Lung (tissue), 12 donors: ENCODE measurements around the gene MOV10. TPM values are rescaled to one million over a fixed set of nuclear protein-coding genes. Genes with fewer than 3 reads are reported as not detected.
A peak's percentile ranks its signal among the peaks of the same experiment; 100 is the strongest.

ENCODE experiments used
- ATAC-seq: fragments of 200-7000 bp; cut with Tn5 transposase; one replicate; pipeline ENCODE4 v1.9.1; 2020; ENCODE audit warnings: moderate number of reproducible peaks; ENCODE audit not compliant: insufficient read depth, low FRiP score
- DNase-seq, 3 donors: peaks; one replicate each; pipeline ENCODE4 v3.0.0-alpha.2; 2013 to 2017
- H3K27ac ChIP-seq, 2 donors: one replicate each; pipeline ENCODE4 v1.5.1; 2013; ENCODE audit warnings: mild to moderate bottlenecking in 2 of 2, moderate library complexity in 2 of 2, control low read depth in 1 of 2, inconsistent platforms in 1 of 2, low read depth in 1 of 2, low read length in 1 of 2
- H3K27me3 ChIP-seq, 3 donors: one replicate each; pipeline ENCODE4 v1.5.1; 2013; ENCODE audit warnings: low read length in 2 of 3; ENCODE audit not compliant: control insufficient read depth in 3 of 3, insufficient read depth in 3 of 3
- H3K36me3 ChIP-seq, 4 donors: one replicate each; pipeline ENCODE4 v1.5.1; 2013; ENCODE audit warnings: low read length in 4 of 4, mild to moderate bottlenecking in 1 of 4, moderate library complexity in 1 of 4; ENCODE audit not compliant: control insufficient read depth in 4 of 4, insufficient read depth in 4 of 4
- H3K4me1 ChIP-seq, 5 donors: one replicate each; pipeline ENCODE4 v1.5.1; 2013; ENCODE audit warnings: low read length in 5 of 5, mild to moderate bottlenecking in 2 of 5, moderate library complexity in 1 of 5; ENCODE audit not compliant: control insufficient read depth in 5 of 5, insufficient read depth in 5 of 5
- H3K4me3 ChIP-seq: one replicate; pipeline ENCODE4 v1.5.1; 2013; ENCODE audit warnings: mild to moderate bottlenecking, control low read depth, moderate library complexity
- H3K9ac ChIP-seq, 2 donors: one replicate each; pipeline ENCODE4 v1.5.1; 2013; ENCODE audit warnings: low read length in 2 of 2, control low read depth in 1 of 2; ENCODE audit not compliant: insufficient read depth in 1 of 2
- H3K9me3 ChIP-seq, 4 donors: one replicate each; pipeline ENCODE4 v1.5.1; 2013; ENCODE audit warnings: low read length in 3 of 4, mild to moderate bottlenecking in 1 of 4, moderate library complexity in 1 of 4; ENCODE audit not compliant: control insufficient read depth in 4 of 4, insufficient read depth in 3 of 4
- CTCF ChIP-seq: IDR thresholded peaks from 2 replicates; pipeline ENCODE4 v1.5.1; 2012; ENCODE audit warnings: mild to moderate bottlenecking; ENCODE audit errors: control extremely low read depth, extremely low read depth
- WGBS, 2 donors: extraction: QIAGEN DNeasy Blood & Tissue Kit; methylation state at CpG; one replicate each; pipeline ENCODE4 v1.1.7; 2013; 5-methylcytosine and 5-hydroxymethylcytosine counted together
- polyA plus RNA-seq, 2 donors: library from polyadenylated mRNA; stranded (reverse); fragments of 200-250 nt; gene quantifications; one replicate each; pipeline ENCODE4 v1.2.1, GENCODE V29; 2013
- total RNA-seq, 2 donors: library from RNA; depleted of rRNA in 1 of 2; stranded (reverse); fragments of >200 nt in 1 of 2; gene quantifications; one replicate each; pipeline ENCODE4 v1.2.1, GENCODE V29; 2014 to 2021
- donor health status: control.
- donor health status: control.
- donor health status: Bipolar disorder and iron deficiency.
- donor health status: healthy.
- donor health status: DM: yes; HTN: yes; CAD: no.

Gene MOV10
- total and polyA plus RNA-seq, 4 donors: 33.4 to 51.3 (median 40.2) TPM

GRCh38 chr1:112714313-112715263 lies 40.1 kb downstream of the MOV10 start:
- no peaks in the 10 kb centered on the region for H3K9me3 ChIP-seq
- TF ChIP-seq CTCF: no peak
- no peak overlapping the region for H3K27ac ChIP-seq
- peaks cover 0 to 20% (median 0%) of the 10 kb centered on the region in 3 donors for H3K27me3 ChIP-seq
- peak overlapping the region; percentile 46 for H3K4me3 ChIP-seq
- ATAC-seq: peak; percentile 0
- WGBS, 2 donors: 1 to 2% methylated on average over 67 to 86 of the region's 86 CpGs
- H3K9ac ChIP-seq: no peak overlapping the region
- H3K4me1 ChIP-seq: peaks cover 0 to 23% (median 6%) of the 10 kb centered on the region in 5 donors
- H3K36me3 ChIP-seq: no peaks in the 10 kb centered on the region
- peak in 1 of 3 donors; percentile 26 for DNase-seq

GRCh38 chr1:112715264-112716053 lies 41.0 kb downstream of the MOV10 start, which contains the start of gene PPM1J:
TSS of gene PPM1J (minus strand) at chr1:112715332. CDS start at chr1:112715301, 31 bp downstream.
- peak; percentile 90 to 93 (median 91) for DNase-seq
- 1% methylated on average over 39 to 51 of the region's 51 CpGs for WGBS, 2 donors
- peak; percentile 91 for ATAC-seq
- Histone ChIP-seq H3K9me3 (no peaks in the 10 kb centered on the region), H3K27ac (peak within 1 kb of the TSS; percentile 21 to 68), H3K4me1 (peaks cover 0 to 23% (median 6%) of the 10 kb centered on the region in 5 donors), H3K27me3 (peaks cover 0 to 20% (median 0%) of the 10 kb centered on the region in 3 donors), H3K4me3 (peak within 1 kb of the TSS; percentile 48), H3K36me3 (no peaks in the 10 kb centered on the region), H3K9ac (no peak within 1 kb of the TSS)
- TF ChIP-seq CTCF: no peak

- peak; percentile 75 for ATAC-seq
- Histone ChIP-seq H3K4me3 (no peak overlapping the region), H3K36me3 (no peaks in the 10 kb centered on the region), H3K9ac (no peak overlapping the region), H3K27me3 (peaks cover 0 to 20% (median 0%) of the 10 kb centered on the region in 3 donors), H3K27ac (peak overlapping the region in 1 of 2 donors; percentile 68), H3K4me1 (peaks cover 0 to 23% (median 6%) of the 10 kb centered on the region in 5 donors), H3K9me3 (no peaks in the 10 kb centered on the region)
- TF ChIP-seq CTCF: peak; percentile 98
- WGBS, 2 donors: 17 to 19% methylated on average over 13 of the region's 13 CpGs
- DNase-seq: peak; percentile 92 to 95 (median 94)
Measured at GRCh38 chr1:112716133-112716720, 41.8 kb downstream of the MOV10 start.
